Peyer's patch (tissue), 4 donors: ENCODE measurements around the gene OR10T2. TPM values are rescaled to one million over a fixed set of nuclear protein-coding genes. Genes with fewer than 3 reads are reported as not detected.

Experiments used
- DNase-seq, 3 donors: peaks; one replicate each; pipeline ENCODE4 v3.0.0-alpha.2; 2017 to 2019
- H3K27ac ChIP-seq, 4 donors: fragments of 200-600 bp; sonication (generic); one replicate each; pipeline ENCODE4 v1.5.1; 2016 to 2019
- H3K27me3 ChIP-seq, 2 donors: fragments of 200-600 bp; sonication (generic); one replicate each; pipeline ENCODE4 v1.5.1; 2019
- H3K36me3 ChIP-seq, 3 donors: fragments of 200-600 bp; sonication (generic); one replicate each; pipeline ENCODE4 v1.5.1; 2016 to 2019
- H3K4me1 ChIP-seq, 4 donors: fragments of 200-600 bp; sonication (generic); one replicate each; pipeline ENCODE4 v1.5.1; 2016 to 2019
- H3K4me3 ChIP-seq, 4 donors: fragments of 200-600 bp; sonication (generic); 1 replicate in 3 of 4; 2 replicates in 1 of 4; pipeline ENCODE4 v1.5.1; 2016 to 2019; ENCODE audit warnings: mild to moderate bottlenecking in 1 of 4
- H3K9me3 ChIP-seq, 4 donors: fragments of 200-600 bp; sonication (generic); one replicate each; pipeline ENCODE4 v1.5.1; 2016 to 2019; ENCODE audit warnings: mild to moderate bottlenecking in 1 of 4
- CTCF ChIP-seq, 6 experiments: fragments of 450-650 bp in 4 of 6; fragments of 200-600 bp in 2 of 6; sonication (generic) in 1 of 6; IDR thresholded peaks; one replicate each; pipeline ENCODE4 v1.5.1; 2017 to 2019; ENCODE audit warnings: antibody characterized with exemption in 6 of 6, mild to moderate bottlenecking in 3 of 6, moderate library complexity in 1 of 6
- POLR2A ChIP-seq, 2 donors: fragments of 450-650 bp; IDR thresholded peaks; one replicate each; pipeline ENCODE4 v1.5.1; 2017; ENCODE audit warnings: antibody characterized with exemption in 2 of 2, mild to moderate bottlenecking in 2 of 2, moderate library complexity in 2 of 2
- total RNA-seq, 4 donors: library from RNA; depleted of rRNA; stranded (reverse); fragments of >200 nt; gene quantifications; one replicate each; pipeline ENCODE4 v1.1.0, GENCODE V29; 2016

Gene OR10T2
- total RNA-seq, 4 donors from 2014 or later, result not detected

DNA sequence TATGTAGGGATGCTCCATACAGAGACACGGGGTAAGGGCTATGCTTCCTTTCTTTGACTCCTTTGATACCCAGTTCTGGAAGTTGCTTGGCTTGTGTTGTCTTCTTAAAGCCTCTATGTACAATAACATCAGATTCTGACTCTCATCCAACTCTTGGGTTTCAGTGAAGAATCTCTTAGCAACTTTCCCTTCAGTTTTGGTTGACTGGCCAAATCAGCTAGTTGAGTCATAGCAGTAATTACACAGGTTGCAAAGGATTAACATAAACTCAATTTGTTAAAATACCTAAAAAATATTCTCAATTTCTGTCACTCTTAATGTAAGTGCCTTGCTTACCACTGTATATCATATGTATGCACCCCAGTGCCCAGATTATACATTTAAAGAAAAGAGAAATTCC lies 36.3 kb downstream of the OR10T2 start:
- Histone ChIP-seq H3K4me3 (no peak overlapping the region), H3K27me3 (no peaks in the 10 kb centered on the region), H3K9me3 (no peaks in the 10 kb centered on the region), H3K36me3 (no peaks in the 10 kb centered on the region), H3K4me1 (no peaks in the 10 kb centered on the region), H3K27ac (no peak overlapping the region)
- DNase-seq, result no peak
- TF ChIP-seq CTCF (IDR thresholded peaks at IDR 0.05) (no peak), POLR2A (IDR thresholded peaks at IDR 0.05) (no peak)

- Histone ChIP-seq H3K27me3 (no peaks in the 10 kb centered on the region), H3K9me3 (no peaks in the 10 kb centered on the region), H3K4me3 (no peak overlapping the region), H3K36me3 (no peaks in the 10 kb centered on the region), H3K27ac (no peak overlapping the region), H3K4me1 (no peaks in the 10 kb centered on the region)
- no peak for DNase-seq
- TF ChIP-seq POLR2A (IDR thresholded peaks at IDR 0.05), result no peak
- no peak for TF ChIP-seq CTCF (IDR thresholded peaks at IDR 0.05)
Measured at GRCh38 chr1:158362482-158362881, 36.8 kb downstream of the OR10T2 start.

GRCh38 chr1:158357441-158357840 lies 41.8 kb downstream of the OR10T2 start:
- H3K4me1 ChIP-seq, result no peaks in the 10 kb centered on the region
- H3K27ac ChIP-seq, result no peak overlapping the region
- H3K27me3 ChIP-seq, result no peaks in the 10 kb centered on the region
- no peaks in the 10 kb centered on the region for H3K9me3 ChIP-seq
- no peak overlapping the region for H3K4me3 ChIP-seq
- DNase-seq, result no peak
- TF ChIP-seq POLR2A (IDR thresholded peaks at IDR 0.05) (no peak), CTCF (IDR thresholded peaks at IDR 0.05) (no peak)
- no peaks in the 10 kb centered on the region for H3K36me3 ChIP-seq

GRCh38 chr1:158356616-158357015 lies 42.6 kb downstream of the OR10T2 start:
- DNase-seq, result no peak
- H3K9me3 ChIP-seq, result no peaks in the 10 kb centered on the region
- no peak overlapping the region for H3K27ac ChIP-seq
- no peaks in the 10 kb centered on the region for H3K4me1 ChIP-seq
- H3K36me3 ChIP-seq, result no peaks in the 10 kb centered on the region
- no peak overlapping the region for H3K4me3 ChIP-seq
- no peaks in the 10 kb centered on the region for H3K27me3 ChIP-seq
- TF ChIP-seq POLR2A (IDR thresholded peaks at IDR 0.05) (no peak), CTCF (IDR thresholded peaks at IDR 0.05) (no peak)

DNA sequence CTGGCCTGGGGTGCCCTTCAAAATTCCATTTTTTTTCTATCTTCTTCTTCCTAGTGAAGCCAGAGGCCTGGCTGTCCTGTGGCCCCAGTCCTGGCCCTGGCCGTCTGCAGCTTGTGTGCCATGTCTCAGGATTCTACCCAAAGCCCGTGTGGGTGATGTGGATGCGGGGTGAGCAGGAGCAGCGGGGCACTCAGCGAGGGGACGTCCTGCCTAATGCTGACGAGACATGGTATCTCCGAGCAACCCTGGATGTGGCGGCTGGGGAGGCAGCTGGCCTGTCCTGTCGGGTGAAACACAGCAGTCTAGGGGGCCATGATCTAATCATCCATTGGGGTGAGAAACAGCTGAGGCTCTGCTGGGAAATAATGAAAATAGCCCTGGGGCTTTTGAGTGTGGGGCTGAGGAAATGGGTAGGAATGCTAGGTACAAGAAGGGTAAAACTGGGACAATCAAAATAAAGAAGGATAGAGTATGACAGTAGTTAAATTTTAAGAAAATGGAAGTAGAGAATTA lies 43.4 kb downstream of the OR10T2 start:
- Histone ChIP-seq H3K36me3 (no peaks in the 10 kb centered on the region), H3K4me1 (no peaks in the 10 kb centered on the region), H3K27me3 (no peaks in the 10 kb centered on the region), H3K9me3 (no peaks in the 10 kb centered on the region), H3K4me3 (no peak overlapping the region), H3K27ac (no peak overlapping the region)
- TF ChIP-seq CTCF (IDR thresholded peaks at IDR 0.05) (no peak), POLR2A (IDR thresholded peaks at IDR 0.05) (no peak)
- DNase-seq, result no peak

DNA sequence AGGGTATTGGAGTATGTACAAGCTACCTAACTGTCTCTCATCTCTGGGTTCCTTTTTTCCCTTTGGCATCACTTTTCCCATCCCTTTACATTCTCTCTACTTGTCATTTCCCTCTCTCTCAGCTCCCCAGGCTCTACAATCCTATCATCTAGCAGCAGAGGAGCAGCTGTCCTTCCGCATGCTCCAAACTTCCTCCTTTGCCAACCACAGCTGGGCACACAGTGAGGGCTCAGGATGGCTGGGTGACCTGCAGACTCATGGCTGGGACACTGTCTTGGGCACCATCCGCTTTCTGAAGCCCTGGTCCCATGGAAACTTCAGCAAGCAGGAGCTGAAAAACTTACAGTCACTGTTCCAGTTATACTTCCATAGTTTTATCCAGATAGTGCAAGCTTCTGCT lies 45.0 kb downstream of the OR10T2 start:
- no peak for TF ChIP-seq CTCF (IDR thresholded peaks at IDR 0.05)
- TF ChIP-seq POLR2A (IDR thresholded peaks at IDR 0.05), result no peak
- Histone ChIP-seq H3K27me3 (no peaks in the 10 kb centered on the region), H3K27ac (no peak overlapping the region), H3K9me3 (no peaks in the 10 kb centered on the region), H3K4me3 (no peak overlapping the region), H3K36me3 (no peaks in the 10 kb centered on the region), H3K4me1 (no peaks in the 10 kb centered on the region)
- no peak for DNase-seq
